ENCODE data around the gene RHCG.
"Not testable (repeated sequence)": the region's sequence is repeated elsewhere in the genome, so short reads cannot be mapped to it uniquely, and the experiment has no call there.

RHCG gene

DNA sequence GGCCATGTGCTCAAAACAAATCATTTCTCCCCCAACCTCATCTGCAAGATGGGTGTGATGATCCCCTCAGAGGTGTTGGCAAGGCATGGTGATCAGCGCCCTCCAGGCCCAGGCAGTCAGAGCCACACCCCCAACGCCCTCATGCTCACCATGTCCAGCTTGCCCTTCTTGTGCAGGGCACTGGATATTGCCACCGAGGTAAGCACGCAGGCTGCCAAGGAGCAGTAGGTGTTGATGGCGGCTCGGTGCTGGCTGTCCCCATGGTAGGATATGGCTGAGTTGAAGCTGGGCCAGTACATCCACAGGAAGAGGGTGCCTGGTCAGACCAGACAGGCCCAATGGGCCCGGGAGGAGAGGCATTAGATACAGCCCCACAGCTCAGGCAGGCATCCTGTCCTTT, 17.2 kb downstream of the RHCG start:
- no peak for DNase-seq (ENCODE audit: low read depth in 2 of 2, low spot score in 1 of 2)

- no peak for DNase-seq (ENCODE audit: low read depth in 2 of 2, low spot score in 1 of 2)
Measured at GRCh38 chr15:89477411-89478242, 18.8 kb downstream of the RHCG start.

DNA sequence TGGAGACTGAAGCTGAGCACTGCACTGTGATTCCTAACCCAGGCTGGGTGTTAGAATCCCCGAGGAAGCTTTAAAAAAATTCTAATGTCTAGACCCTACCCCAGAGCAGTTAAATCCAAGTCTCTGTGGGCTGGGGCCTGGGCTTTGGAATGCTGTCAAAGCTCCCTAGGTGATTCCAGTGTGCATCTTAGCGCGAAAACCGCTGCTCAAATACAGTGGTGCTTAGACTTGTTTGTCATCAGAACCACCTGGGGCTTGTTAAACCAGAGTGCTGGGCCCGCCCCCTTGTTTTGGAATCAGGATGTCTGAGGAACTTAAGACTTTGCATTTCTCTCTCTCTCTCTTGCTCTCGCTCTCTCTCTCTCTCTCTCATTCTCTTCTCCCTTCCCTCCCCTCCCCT, 20.7 kb downstream of the RHCG start:
- no peak for DNase-seq (ENCODE audit: low read depth in 2 of 2, low spot score in 1 of 2)

DNA sequence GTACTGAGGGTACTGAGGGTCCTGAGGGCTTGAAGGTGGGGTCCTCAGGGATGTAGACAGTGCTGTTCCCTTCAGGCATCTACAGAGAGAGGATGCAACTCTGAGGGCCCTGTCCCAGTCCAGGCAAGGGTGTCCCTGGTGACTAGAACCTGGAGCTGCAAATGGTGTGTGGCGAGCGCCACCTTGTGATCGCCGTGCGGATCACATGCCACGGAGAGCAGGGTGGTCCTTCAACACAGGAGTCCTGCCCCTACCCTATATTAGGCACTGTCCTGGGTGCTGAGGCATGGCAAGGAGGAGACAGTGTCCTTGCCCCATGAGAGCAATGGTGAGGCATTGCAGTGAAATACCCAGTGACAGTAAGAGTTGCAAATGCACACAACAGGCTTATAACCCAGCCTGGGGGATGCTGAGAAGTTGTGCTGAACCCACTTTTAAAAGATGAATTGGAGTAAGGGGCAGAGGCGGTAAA, 23.6 kb downstream of the RHCG start:
- DNase-seq (ENCODE audit: low read depth in 2 of 2, low spot score in 1 of 2) = no peak

- no peak for DNase-seq (ENCODE audit: low read depth in 2 of 2, low spot score in 1 of 2)
Measured at GRCh38 chr15:89469426-89470096, 26.8 kb downstream of the RHCG start.

DNA sequence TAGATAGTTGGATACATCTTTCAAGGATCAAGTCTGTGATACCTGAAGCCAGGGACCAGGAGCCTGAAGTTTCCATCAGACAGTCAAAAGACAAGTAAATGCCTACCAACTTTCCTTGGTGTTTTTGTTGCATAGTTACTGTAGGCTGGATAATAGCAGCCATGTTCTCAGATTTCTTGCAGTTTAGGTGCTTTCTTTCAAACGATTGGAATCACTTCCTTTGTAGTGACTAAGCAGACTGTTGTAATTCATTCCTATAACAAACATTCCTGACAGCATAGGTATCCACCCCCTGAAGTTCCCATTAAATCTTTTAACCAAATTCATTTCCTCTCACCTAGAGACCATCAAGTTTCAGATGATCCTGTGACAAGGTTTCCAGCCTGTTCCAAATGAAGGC, 27.6 kb downstream of the RHCG start:
- DNase-seq (ENCODE audit: low read depth in 2 of 2, low spot score in 1 of 2) = not testable (repeated sequence)

- no peak for DNase-seq (ENCODE audit: low read depth in 2 of 2, low spot score in 1 of 2)
Measured at GRCh38 chr15:89463113-89463512, 33.3 kb downstream of the RHCG start.

GRCh38 chr15:89462198-89462912, 34.0 kb downstream of the RHCG start:
- no peak for DNase-seq (ENCODE audit: low read depth in 2 of 2, low spot score in 1 of 2)

DNA sequence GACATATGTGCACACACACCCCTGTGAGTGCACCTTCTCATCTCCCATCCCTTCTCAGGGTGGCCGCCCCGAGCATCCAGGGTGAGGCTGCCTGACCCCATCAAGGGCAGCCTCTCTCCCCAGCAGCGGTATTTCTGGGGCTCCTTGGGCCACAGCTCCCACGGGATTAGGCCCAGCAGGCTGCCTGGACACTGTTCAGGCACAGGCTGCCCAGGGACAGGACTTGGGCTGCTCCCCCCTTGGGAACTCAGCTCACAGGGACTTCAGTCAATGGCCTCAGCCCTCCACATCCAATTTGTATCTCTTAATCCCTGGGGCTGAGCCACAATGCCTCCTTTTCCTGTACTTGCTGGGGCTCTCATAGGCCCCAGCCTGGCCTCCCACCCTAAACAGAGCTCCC, 35.0 kb downstream of the RHCG start:
- DNase-seq (ENCODE audit: low read depth in 2 of 2, low spot score in 1 of 2) = no peak

DNA sequence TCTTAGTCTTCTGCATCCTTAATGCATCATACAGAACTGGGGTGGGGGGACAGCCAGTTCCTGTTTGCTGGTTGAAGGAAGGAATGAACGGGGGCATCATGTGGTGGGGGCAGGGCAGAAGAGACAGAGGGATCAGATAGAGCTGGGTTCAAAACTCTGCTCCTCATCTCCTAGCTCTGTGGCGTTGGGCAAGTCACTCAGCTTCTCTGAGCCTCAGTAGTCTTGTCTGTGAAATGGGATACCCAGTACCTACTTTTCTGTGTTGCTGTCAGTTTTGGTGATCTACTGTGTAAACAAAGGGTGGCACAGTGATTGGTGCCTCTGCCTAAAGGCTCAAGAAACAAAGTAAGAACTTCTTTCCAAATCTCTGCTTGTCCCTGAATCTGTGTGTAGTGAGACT, 36.3 kb downstream of the RHCG start:
- DNase-seq (ENCODE audit: low read depth in 2 of 2, low spot score in 1 of 2) = no peak

DNA sequence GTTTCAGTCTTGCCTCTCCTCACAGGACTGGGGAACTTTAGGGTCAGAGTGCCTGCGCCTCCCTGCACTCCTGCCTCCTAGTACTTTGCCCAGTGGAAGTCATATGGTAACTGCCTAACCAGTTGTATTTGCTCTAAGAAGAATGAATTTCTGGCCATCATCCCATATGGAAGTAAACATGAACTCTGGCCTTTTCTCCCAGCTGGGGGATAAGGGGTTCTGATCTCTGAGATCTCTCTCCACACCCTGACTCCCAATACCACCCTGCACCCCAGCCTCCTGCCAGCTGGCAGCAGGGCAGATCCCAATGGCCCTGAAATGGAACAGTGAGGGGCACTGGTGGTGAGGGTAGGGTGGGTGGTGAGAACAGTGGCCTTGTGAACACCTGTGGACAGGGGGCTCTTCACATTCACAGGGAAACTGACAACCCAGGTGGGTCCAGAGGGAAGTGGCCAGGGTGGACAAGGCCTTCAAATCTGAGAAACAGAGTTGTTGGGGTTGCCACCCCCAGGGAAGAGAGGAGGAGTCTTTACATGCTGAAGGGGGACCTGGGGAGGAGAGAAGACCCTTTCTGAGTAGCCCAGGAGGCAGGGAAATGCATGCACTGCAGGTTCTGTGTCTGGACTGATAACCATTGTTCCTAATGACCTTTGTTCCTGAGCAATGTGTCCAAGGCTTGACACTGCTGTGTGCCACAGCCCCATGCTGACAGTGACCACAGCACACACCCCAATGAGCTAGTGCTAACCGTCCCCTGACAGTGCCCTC, 36.9 kb downstream of the RHCG start:
- DNase-seq (ENCODE audit: low read depth in 2 of 2, low spot score in 1 of 2) = no peak

DNA sequence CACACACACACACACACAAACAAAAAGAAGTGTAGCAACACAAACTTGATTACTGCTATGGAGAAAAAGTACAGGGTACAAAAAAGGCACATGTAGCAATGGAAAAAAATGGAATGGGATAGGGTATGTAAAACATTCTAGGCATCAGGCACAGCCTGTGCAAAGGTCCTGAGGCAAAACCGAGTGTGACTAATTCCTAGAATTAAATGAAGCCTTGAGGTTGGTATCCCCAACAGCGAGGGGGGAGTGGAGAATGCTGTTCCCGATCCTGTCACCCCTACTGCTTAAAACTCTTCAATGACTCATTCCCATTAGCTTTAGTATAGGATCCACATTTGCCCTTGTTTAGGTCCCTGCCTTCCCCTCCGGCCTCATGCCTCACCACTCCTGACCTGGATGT, 37.9 kb downstream of the RHCG start:
- DNase-seq (ENCODE audit: low read depth in 2 of 2, low spot score in 1 of 2) = no peak

DNA sequence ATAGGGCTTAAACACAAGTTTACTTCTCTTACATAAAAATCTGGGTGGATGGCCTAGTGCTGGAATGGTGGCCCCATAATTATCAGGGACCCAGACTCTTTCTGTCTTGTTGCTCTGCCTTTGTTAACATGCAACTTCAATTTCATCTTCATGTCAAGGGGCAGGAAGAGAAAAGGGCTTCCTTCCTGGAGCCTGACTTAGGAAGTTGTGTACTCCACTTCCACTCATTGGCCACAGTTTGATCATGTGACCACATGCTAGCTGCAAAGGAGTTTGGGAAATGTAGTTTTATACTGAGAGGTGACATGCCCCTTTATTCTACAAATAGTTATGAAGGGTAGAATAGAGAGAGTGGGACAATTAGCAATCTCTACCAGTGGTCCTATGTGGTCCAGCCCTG, 39.3 kb downstream of the RHCG start:
- no peak for DNase-seq (ENCODE audit: low read depth in 2 of 2, low spot score in 1 of 2)

GRCh38 chr15:89455535-89455934, 40.8 kb downstream of the RHCG start:
- no peak for DNase-seq (ENCODE audit: low read depth in 2 of 2, low spot score in 1 of 2)

GRCh38 chr15:89452330-89452836, 44.0 kb downstream of the RHCG start:
- no peak for DNase-seq (ENCODE audit: low read depth in 2 of 2, low spot score in 1 of 2)

DNA sequence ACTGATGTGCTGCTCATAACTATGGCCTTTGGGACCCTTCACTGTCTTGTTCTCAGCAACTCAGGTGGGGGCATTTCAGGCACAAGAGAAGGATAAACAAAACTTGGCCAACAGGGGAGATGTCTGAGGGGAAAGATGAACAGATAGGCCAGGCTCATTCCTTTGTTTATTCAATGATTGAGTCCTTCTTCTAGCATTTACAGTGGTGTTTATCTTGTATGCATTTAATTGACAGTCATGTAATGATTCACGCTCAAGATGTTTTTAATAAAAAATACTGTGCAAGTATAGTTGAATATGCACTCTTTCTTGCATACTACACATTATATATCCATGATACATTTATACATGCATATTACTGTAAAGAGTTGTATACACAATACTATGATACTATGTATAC, 44.5 kb downstream of the RHCG start:
- no peak for DNase-seq (ENCODE audit: low read depth in 2 of 2, low spot score in 1 of 2)

DNA sequence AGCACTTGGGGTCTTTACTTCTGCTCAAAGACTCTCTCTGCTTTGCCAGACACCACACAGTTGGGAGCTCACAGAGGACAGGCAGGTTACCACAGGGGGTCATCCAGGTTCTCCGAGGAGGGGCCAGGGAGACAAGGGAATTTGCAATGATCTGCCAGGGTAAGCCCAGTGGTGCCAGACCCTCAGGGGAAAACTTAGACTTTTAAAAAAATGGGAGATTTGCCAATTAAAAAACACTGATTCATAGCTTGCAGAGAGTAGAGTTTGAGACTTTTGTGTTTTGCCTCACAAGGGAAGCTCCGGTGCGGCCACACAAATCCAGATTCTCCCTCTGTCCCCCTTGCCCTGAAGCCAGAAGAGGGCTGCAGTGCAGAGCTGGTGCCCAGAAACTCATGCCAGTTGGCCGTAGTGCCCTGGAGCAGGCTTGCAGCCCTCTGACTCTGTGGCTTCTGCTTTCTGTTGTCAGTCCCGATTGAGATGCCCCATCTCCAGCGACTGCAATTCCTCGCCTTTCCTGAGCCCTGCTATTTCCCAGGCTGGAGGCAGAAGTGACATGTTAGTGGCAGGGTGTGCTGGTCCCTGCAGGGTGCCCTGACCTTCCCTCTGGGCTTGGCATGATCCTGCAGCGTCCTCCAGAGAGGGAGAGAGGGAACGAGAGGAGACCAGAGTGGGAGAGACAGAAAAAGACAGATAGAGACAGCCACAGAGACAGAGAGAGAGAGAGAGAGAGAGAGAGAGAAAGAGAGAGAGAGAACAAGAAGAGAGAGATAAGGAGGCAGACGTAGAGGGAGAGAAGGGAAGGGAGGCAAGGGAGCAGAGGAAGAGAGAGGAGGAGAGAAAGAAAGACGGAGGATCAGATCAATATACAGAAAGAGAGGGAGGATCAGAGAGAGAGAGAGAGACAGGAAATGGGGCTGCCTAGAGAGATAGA, 46.0 kb downstream of the RHCG start:
- no peak for DNase-seq (ENCODE audit: low read depth in 2 of 2, low spot score in 1 of 2)

DNA sequence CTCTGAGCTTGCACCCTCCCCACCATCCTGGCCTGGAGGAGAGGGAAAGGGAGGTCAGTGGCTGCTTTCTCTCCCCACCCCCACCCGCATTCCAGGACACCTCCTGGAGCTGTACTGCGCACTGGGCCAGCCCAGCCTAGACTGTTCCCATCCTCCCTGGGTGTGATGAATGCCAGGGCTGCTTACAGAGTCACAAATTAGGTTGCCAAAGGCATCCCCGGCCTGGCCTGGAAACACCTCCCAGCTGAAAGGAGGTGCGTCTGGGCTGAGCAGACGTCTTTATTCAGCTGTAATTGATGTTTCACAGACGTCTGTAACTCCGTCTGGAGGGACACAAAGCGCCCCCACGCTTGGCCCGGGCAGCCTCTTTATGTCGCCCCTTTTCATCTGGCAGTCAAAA, 47.6 kb downstream of the RHCG start:
- DNase-seq (ENCODE audit: low read depth in 2 of 2, low spot score in 1 of 2) = no peak

GRCh38 chr15:89447676-89448075, 48.7 kb downstream of the RHCG start:
- DNase-seq (ENCODE audit: low read depth in 2 of 2, low spot score in 1 of 2) = no peak

All from stimulated activated CD8-positive, alpha-beta memory T cell treated with anti-CD3 and anti-CD28 coated beads, Interleukin-4, amount 100 ng/mL, for 1 hour (primary cell).